ENCODE results near the gene FBLN5. TPM values are rescaled to one million over a fixed set of nuclear protein-coding genes. Genes with fewer than 3 reads are reported as not detected.

FBLN5 gene
- total RNA-seq, 8 experiments from 2014 or later, result 0.50 to 516 (median 3.4) TPM

DNA sequence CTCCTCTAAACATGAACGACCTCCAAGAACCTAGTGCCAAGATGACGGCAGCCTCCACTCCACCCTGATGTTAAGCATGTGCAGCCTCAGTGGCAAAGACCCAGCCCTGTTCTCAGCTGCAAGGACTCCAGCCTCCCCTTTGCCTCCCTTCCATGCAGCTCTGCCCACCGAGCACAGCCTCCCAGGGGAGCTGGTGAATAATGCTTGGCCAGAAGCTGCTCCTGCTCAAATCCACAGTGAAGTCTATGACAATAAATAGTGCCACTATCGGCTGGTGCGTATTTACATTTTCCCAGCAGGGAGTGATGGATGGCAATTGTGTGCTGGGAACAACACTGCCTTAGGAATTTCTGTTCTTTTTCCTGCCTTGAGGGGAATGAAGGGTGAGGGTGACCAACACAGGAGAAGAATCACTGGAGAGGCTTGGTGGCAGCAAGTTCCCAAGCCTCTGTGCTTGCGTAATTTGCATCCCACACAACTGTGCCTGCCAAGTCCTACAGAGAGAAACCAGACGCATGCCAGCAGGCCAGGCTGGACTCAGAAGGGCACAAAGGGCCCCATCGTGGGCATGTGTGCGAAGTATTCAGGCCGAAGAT, 50.3 kb downstream of the FBLN5 start:
- Histone ChIP-seq H3K27ac (no peak overlapping the region), H3K4me3 (no peak overlapping the region), H3K4me1 (replicated peaks in 1 of 2) (peaks cover 4 to 8% of the 10 kb centered on the region in 2 donors)
- in situ Hi-C loops (cut with MboI; ENCODE audit: low pct_unique_long_range_greater_than_20kb in 2 of 9, low sequenced_read_pairs in 9 of 9, unreplicated experiment in 9 of 9), result no loop called here
- 0 to 65% (median 21%) methylated on average over 1 to 8 of the region's 10 CpGs; no CpG with 5 or more reads in 1 of the 10 experiments for WGBS, 10 experiments
- ATAC-seq (replicated peaks in 6 of 8), result peak in 7 of 8 experiments; percentile 25 to 91 (median 81)

DNA sequence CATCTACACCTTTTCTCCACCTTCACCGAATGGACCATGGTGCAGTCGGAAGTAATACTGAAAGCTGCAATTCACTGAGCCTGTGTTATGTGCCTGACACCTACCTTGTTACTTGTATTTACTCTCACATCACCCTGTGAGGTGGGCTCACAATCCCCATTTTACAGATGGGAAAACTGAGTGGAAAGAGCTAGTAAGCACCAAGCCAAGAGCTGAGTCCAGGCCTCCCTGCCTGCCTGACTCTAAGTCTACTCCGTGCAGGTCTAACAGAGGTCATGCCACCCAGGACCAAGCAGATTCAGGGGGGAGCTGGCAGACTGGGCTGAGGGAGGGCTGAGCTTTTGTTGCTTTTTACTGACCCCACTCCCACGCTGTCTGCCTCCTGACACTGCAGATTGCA, 51.1 kb downstream of the FBLN5 start:
- in situ Hi-C loops (cut with MboI; ENCODE audit: low pct_unique_long_range_greater_than_20kb in 2 of 9, low sequenced_read_pairs in 9 of 9, unreplicated experiment in 9 of 9), result no loop called here
- no peak overlapping the region for H3K4me3 ChIP-seq
- H3K27ac ChIP-seq, result no peak overlapping the region
- ATAC-seq (replicated peaks in 6 of 8), result no peak
- peaks cover 4 to 8% of the 10 kb centered on the region in 2 donors for H3K4me1 ChIP-seq (replicated peaks in 1 of 2)
- 92 to 100% (median 100%) methylated on average over 1 to 3 of the region's 4 CpGs; no CpG with 5 or more reads in 2 of the 10 experiments for WGBS, 10 experiments

DNA sequence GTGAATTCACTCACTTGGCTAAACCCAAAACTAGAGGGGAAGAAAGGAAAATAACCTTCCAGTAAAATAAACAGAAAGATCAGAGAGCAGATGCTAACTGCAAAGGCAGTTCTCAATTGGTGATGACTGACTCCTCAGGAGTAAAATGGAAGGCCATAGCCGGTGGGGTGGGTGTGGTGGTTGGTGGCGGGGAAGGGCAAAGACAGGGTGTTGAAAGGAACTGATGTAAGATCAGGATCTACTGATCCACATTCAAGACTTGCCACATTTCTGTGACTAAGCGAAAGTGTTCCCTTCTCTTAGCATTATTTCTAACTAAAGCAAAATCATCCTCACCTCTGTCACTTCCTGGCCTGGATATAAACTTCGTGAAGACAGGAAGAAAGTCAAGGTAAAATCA, 53.8 kb downstream of the FBLN5 start:
- H3K4me1 ChIP-seq (replicated peaks in 1 of 2), result peaks cover 4 to 8% of the 10 kb centered on the region in 2 donors
- in situ Hi-C loops (cut with MboI; ENCODE audit: low pct_unique_long_range_greater_than_20kb in 2 of 9, low sequenced_read_pairs in 9 of 9, unreplicated experiment in 9 of 9), result no loop called here

DNA sequence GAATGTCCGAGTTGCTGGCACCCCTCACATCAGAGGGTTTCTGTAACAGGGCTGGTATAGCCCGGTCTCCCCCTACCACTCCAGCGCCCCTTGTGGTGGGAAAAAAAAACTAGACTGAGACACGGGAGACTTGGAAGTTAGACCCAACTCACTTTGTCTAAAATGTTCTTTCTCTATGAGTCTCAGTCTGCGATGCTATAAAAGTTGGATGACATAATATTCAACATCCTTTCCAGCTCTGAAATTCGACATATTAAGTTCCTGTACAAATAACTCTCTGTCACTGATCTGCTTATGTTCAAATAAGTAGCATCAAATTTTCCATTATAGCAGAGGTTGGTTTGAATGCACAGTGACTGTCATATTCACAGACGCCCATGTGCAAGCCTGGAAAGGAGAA, 54.5 kb downstream of the FBLN5 start:
- Histone ChIP-seq H3K4me3 (no peak overlapping the region), H3K27ac (no peak overlapping the region), H3K4me1 (replicated peaks in 1 of 2) (peaks cover 4 to 8% of the 10 kb centered on the region in 2 donors)
- ATAC-seq (replicated peaks in 6 of 8), result peak in 2 of 8 experiments; percentile 32 to 73
- in situ Hi-C loops (cut with MboI; ENCODE audit: low pct_unique_long_range_greater_than_20kb in 2 of 9, low sequenced_read_pairs in 9 of 9, unreplicated experiment in 9 of 9), result no loop called here
- 0 to 38% (median 19%) methylated on average over 1 to 5 of the region's 7 CpGs; no CpG with 5 or more reads in 2 of the 10 experiments for WGBS, 10 experiments

More for the DNA sequence above, 53.8 kb downstream of the FBLN5 start:
- Histone ChIP-seq H3K27ac (no peak overlapping the region), H3K4me3 (no peak overlapping the region)
- WGBS, 10 experiments, result 74 to 100% (median 94%) methylated on average over 1 to 3 of the region's 4 CpGs; no CpG with 5 or more reads in 2 of the 10 experiments
- peak in 3 of 8 experiments; percentile 41 to 91 (median 90) for ATAC-seq (replicated peaks in 6 of 8)

DNA sequence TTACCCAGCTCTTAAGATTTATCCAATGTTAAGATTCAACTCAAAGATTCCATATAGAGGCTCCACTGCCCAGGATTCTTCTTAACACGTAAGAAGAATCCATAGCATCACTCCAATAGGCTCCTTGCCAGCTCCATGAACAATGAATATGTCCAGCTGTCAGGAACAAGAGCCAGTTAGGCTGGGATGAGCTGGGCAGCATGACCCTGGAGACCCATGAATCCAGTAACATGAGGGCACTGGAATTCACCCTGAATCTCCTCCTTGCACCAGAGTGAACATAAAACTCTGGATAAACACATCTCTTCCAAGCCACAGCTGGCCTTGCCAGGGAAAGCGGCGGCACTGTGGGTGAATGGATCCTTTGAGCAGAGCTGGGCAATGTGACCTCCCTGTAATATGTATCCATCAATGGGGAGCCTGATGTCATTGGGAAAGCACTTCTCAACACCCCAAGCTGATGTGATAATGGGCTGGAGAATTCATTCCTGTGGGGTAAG, 55.7 kb downstream of the FBLN5 start:
- 50 to 100% (median 98%) methylated on average over 1 to 3 of the region's 3 CpGs; no CpG with 5 or more reads in 3 of the 10 experiments for WGBS, 10 experiments
- in situ Hi-C loops (cut with MboI; ENCODE audit: low pct_unique_long_range_greater_than_20kb in 2 of 9, low sequenced_read_pairs in 9 of 9, unreplicated experiment in 9 of 9), result no loop called here
- H3K4me3 ChIP-seq, result no peak overlapping the region
- no peaks in the 10 kb centered on the region for H3K4me1 ChIP-seq (replicated peaks in 1 of 2)
- no peak for ATAC-seq (replicated peaks in 6 of 8)
- no peak overlapping the region for H3K27ac ChIP-seq

DNA sequence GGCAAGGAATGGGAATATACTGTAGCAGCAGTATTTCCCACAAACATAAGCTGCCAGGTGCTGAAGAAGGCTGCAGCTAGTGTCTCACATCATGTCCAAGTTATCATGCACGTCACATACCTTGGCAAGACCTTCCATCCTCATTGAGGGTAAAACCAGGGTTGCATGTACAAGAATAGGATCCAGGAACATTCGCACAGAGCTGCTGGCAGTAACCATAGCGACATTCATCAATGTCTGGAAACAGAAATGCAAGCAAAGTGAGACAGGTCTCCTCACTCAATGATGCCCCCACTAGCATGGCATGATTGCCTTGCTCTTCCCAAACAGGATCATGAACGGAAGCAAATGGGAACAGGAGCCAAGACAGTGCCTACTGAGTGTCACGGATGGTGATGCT, 56.4 kb downstream of the FBLN5 start:
- no peaks in the 10 kb centered on the region for H3K4me1 ChIP-seq (replicated peaks in 1 of 2)
- WGBS, 10 experiments, result 70 to 100% (median 84%) methylated on average over 2 to 5 of the region's 5 CpGs; no CpG with 5 or more reads in 2 of the 10 experiments
- H3K27ac ChIP-seq, result no peak overlapping the region
- in situ Hi-C loops (cut with MboI; ENCODE audit: low pct_unique_long_range_greater_than_20kb in 2 of 9, low sequenced_read_pairs in 9 of 9, unreplicated experiment in 9 of 9), result no loop called here
- no peak for ATAC-seq (replicated peaks in 6 of 8)
- no peak overlapping the region for H3K4me3 ChIP-seq

DNA sequence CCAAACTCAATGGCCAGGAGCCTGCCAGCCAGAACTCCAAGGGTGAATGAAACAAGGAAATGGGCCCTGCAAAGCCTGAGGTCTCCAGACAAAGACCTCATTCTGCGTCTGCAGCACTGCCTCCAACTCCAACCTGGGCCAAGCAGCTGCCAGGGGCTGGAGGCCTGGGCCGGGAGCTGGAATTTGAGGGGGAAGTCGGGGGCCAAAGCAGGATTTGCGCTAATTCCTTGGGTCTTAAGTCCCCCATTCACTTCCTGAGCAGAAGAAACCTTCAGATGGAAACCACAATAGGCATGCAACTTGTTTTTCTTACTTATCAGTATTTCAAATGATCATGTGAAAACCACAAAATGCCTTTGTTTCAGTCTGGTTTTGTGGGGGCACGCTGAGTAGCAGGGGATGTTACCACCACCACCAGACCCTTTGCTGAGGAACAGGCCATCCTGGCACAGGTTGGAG, 57.2 kb downstream of the FBLN5 start:
- in situ Hi-C loops (cut with MboI; ENCODE audit: low pct_unique_long_range_greater_than_20kb in 2 of 9, low sequenced_read_pairs in 9 of 9, unreplicated experiment in 9 of 9), result no loop called here
- Histone ChIP-seq H3K4me3 (no peak overlapping the region), H3K4me1 (replicated peaks in 1 of 2) (no peaks in the 10 kb centered on the region), H3K27ac (no peak overlapping the region)
- WGBS, 10 experiments, result 44 to 100% (median 83%) methylated on average over 1 to 3 of the region's 5 CpGs; no CpG with 5 or more reads in 3 of the 10 experiments
- ATAC-seq (replicated peaks in 6 of 8), result no peak

DNA sequence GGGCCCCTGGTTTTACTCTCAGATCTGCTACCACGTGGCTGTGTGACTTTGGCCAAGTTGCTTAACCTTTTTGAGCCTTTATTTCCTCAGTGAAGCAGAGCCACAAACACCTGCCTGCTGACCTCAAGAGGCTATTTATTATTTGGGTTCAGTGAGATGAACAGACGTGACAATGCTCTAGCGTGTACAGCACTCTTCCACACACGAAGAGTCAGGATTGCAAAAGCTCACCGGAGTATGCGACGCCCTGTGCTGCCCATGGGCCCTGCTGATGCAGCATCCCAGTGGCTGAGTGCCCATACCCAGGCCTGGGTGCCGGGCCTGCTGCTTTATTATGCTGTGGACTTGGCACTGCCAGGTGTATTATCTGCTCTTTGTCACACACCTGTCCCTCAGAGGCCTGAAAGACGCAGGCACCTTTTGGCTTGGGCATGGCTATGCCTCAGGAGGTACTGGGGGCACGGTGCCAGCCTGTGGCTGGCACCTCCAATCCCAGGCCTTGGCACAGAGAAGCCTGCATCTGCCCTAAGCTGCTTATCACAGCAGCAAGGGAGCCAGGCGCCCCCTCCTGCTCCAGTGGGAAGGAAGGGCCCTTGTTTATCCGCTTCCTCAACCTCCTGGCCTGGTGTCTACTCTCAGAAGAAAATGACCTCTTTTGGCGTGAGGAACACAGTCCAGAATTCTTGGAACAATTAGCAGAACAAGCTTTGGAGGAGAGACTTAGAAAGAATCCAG, 57.9 kb downstream of the FBLN5 start:
- Histone ChIP-seq H3K4me3 (no peak overlapping the region), H3K27ac (no peak overlapping the region), H3K4me1 (replicated peaks in 1 of 2) (no peaks in the 10 kb centered on the region)
- in situ Hi-C loops (cut with MboI; ENCODE audit: low pct_unique_long_range_greater_than_20kb in 2 of 9, low sequenced_read_pairs in 9 of 9, unreplicated experiment in 9 of 9), result no loop called here
- WGBS, 10 experiments, result 48 to 100% (median 83%) methylated on average over 1 to 9 of the region's 13 CpGs; no CpG with 5 or more reads in 3 of the 10 experiments
- ATAC-seq (replicated peaks in 6 of 8), result no peak

DNA sequence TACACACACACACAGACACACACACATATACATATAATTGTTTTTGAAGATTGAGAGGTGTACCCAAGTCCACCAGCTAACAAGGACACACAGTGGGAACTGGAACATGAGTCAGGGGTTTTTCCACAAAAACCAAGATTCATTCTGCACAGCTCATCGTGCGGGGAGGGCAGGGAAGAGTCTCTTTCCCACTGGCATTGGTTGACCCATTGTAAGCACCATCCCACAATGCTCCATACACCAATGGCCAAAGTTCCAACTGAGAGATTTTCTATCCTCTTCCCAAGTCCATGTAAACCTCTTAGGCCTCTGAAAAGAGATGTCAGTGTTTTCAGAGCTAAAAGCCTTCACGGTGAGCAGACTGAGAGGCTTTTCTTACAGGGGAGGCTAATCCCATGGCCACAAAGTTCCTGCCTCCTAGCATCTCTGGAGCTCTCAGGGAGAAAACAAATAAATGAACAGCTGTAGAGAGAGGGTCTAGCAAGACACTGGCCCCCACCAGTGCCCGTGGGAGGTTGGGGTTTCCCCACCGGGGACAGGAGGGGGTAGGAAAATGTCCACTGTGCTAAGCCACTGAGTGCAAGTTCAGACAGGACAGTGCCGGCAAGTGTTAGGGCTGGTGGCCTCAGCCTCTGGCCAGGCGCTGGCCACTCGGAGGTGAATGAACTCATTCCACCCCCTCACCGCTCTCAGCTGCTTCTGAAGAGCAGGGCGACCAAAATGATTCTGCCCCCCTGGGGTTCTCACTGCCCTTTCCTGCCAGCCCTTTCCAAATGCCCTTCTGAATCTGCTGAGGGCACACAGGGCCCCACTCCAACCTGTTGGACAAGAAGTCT, 58.6 kb downstream of the FBLN5 start:
- 60 to 100% (median 82%) methylated on average over 1 to 4 of the region's 10 CpGs; no CpG with 5 or more reads in 1 of the 10 experiments for WGBS, 10 experiments
- ATAC-seq (replicated peaks in 6 of 8), result no peak
- no peak overlapping the region for H3K27ac ChIP-seq
- no peak overlapping the region for H3K4me3 ChIP-seq
- in situ Hi-C loops (cut with MboI; ENCODE audit: low pct_unique_long_range_greater_than_20kb in 2 of 9, low sequenced_read_pairs in 9 of 9, unreplicated experiment in 9 of 9), result no loop called here
- H3K4me1 ChIP-seq (replicated peaks in 1 of 2), result peaks cover 0 to under 1% of the 10 kb centered on the region in 2 donors

DNA sequence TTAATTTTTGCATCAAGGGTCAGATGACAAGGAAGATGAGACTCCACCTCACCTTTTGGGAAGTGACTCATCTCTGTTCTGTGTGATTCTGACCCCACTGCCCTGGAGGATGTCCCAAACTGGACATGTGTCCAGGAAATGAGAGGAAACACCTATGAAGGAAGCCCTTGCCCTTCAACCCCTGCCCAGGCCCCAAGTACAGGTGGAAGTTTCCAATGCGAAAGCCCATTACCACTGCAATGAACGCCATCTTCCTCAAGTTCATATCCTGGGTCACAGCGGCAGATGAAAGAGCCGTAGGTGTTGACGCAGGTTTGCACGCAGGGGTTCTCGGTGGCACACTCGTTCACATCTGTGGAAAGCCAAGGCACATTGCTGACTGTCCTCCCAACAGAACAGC, 60.5 kb downstream of the FBLN5 start:
- 80 to 100% (median 94%) methylated on average over 1 to 8 of the region's 8 CpGs; no CpG with 5 or more reads in 5 of the 10 experiments for WGBS, 10 experiments
- in situ Hi-C loops (cut with MboI; ENCODE audit: low pct_unique_long_range_greater_than_20kb in 2 of 9, low sequenced_read_pairs in 9 of 9, unreplicated experiment in 9 of 9), result no loop called here
- no peak overlapping the region for H3K27ac ChIP-seq

DNA sequence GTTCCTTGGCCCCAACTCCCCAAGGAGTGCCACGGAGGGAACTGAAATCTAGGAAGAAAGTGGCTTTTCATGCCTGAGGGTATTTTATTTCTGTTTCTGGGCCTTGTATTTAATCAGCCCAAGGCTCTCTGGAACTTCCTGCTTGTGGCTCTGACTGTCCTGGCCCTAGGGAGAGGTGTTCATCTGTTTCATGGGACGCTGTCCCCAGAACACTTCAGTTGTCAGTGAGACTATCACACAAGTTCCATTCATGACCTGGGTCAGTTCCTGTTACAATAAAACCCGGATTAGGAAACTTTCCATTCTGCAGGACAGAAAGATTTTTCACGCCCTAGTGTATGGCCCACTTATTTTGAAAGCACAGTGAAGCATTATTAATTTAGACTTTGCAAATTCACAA, 61.7 kb downstream of the FBLN5 start:
- H3K27ac ChIP-seq, result no peak overlapping the region
- H3K4me3 ChIP-seq, result no peak overlapping the region
- in situ Hi-C loops (cut with MboI; ENCODE audit: low pct_unique_long_range_greater_than_20kb in 2 of 9, low sequenced_read_pairs in 9 of 9, unreplicated experiment in 9 of 9), result no loop called here
- no peak for ATAC-seq (replicated peaks in 6 of 8)
- H3K4me1 ChIP-seq (replicated peaks in 1 of 2), result peaks cover 0 to 5% of the 10 kb centered on the region in 2 donors
- WGBS, 10 experiments, result 17 to 80% (median 64%) methylated on average over 1 to 4 of the region's 4 CpGs; no CpG with 5 or more reads in 3 of the 10 experiments

More for the DNA sequence above, 60.5 kb downstream of the FBLN5 start:
- no peak for ATAC-seq (replicated peaks in 6 of 8)
- H3K4me3 ChIP-seq, result no peak overlapping the region
- peaks cover 0 to 5% of the 10 kb centered on the region in 2 donors for H3K4me1 ChIP-seq (replicated peaks in 1 of 2)

DNA sequence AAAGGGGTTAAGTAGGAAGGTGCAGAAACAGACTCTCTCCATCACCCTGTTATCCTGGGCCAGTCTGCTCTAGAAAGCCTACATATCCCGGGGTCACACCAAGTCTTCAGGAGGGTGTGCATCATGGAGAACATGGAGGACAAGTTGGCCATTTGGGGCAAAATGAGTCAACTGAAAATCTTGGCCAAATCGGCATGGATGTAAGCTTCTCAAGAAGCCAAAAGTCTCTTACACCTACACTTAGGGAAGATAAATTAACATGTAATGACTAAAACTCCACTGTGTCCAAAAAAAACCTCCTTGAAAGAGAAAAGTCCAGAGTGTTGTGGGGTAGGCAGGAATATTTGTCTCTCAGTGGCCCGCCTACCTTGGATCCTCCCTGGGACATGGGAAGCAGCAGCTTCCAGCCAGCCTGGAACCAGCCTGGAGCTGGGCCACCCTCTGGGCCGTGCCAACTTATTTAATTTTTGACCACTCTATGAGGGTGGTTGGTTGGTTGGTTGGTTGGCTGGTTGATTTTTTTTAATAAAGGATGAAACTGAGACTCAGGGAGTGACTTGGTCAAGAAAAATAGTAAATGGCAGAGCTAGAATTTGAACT, 62.3 kb downstream of the FBLN5 start:
- H3K27ac ChIP-seq, result no peak overlapping the region
- H3K4me1 ChIP-seq (replicated peaks in 1 of 2), result peaks cover 0 to 5% of the 10 kb centered on the region in 2 donors
- ATAC-seq (replicated peaks in 6 of 8), result no peak
- in situ Hi-C loops (cut with MboI; ENCODE audit: low pct_unique_long_range_greater_than_20kb in 2 of 9, low sequenced_read_pairs in 9 of 9, unreplicated experiment in 9 of 9), result no loop called here
- H3K4me3 ChIP-seq, result no peak overlapping the region
- 61 to 100% (median 86%) methylated on average over 1 to 4 of the region's 4 CpGs; no CpG with 5 or more reads in 5 of the 10 experiments for WGBS, 10 experiments

Measured in motor neuron (in vitro differentiated cells).